OCI-LY1 (cell line): ENCODE data around the gene DOCK1.

Experiments
- EZH2 ChIP-seq: fragments of 200-600 bp; sonication (generic), shearing (Covaris generic); IDR thresholded peaks from 2 replicates; pipeline ENCODE4 v1.8.0; 2017; ENCODE audit warnings: borderline replicate concordance, mixed run types, mild to moderate bottlenecking, antibody characterized with exemption, low read length, moderate library complexity, mixed read lengths
- TF ChIP-seq, protein P1 (sequence below): fragments of 200-600 bp; sonication (generic), shearing (Covaris generic); IDR thresholded peaks from 2 replicates; pipeline ENCODE4 v1.5.1; 2017; ENCODE audit warnings: mild to moderate bottlenecking, antibody characterized with exemption, low read length, moderate library complexity, mixed read lengths

DNA sequence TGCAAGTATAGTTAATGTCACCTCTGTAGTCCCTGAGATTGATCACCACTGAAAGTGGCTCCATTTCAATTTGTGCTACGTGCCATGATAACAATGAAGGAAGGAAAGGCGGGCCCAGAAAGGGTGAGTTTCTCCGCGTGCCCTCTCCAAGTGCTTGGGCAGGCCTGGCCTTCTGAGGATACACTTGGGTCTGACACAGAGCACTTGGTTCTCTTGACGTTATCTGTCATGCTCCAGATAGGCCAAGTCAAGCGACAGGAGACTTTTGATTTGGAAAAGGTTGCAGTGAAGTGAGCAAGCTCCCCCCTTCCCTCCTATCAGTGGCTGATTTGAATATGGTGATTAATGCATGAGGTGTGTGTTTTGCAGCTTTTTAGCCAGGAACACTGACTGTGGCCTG lies 452.0 kb downstream of the DOCK1 start:
- TF ChIP-seq, protein P1, sequence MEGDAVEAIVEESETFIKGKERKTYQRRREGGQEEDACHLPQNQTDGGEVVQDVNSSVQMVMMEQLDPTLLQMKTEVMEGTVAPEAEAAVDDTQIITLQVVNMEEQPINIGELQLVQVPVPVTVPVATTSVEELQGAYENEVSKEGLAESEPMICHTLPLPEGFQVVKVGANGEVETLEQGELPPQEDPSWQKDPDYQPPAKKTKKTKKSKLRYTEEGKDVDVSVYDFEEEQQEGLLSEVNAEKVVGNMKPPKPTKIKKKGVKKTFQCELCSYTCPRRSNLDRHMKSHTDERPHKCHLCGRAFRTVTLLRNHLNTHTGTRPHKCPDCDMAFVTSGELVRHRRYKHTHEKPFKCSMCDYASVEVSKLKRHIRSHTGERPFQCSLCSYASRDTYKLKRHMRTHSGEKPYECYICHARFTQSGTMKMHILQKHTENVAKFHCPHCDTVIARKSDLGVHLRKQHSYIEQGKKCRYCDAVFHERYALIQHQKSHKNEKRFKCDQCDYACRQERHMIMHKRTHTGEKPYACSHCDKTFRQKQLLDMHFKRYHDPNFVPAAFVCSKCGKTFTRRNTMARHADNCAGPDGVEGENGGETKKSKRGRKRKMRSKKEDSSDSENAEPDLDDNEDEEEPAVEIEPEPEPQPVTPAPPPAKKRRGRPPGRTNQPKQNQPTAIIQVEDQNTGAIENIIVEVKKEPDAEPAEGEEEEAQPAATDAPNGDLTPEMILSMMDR, result no peak
- TF ChIP-seq EZH2, result no peak
